ENCODE data around the gene OR4C45.

OR4C45 gene

GRCh38 chr11:50070389-50070788 is 37.7 kb downstream of the OR4C45 start:
- no peak overlapping the region for H3K27ac ChIP-seq
- no peak overlapping the region for H3K4me3 ChIP-seq (ENCODE audit: low read depth, low read length)
- H3K9me3 ChIP-seq (ENCODE audit: severe bottlenecking), result no peaks in the 10 kb centered on the region
- H3K27me3 ChIP-seq (ENCODE audit: insufficient read depth, low read depth, severe bottlenecking), result peaks cover 11% of the 10 kb centered on the region
- H3K36me3 ChIP-seq, result no peaks in the 10 kb centered on the region
- no peak for TF ChIP-seq CTCF (IDR thresholded peaks at IDR 0.05; ENCODE audit: low read depth, low read length)
- no peak for DNase-seq

- no peak overlapping the region for H3K4me3 ChIP-seq (ENCODE audit: low read depth, low read length)
- no peak for DNase-seq
- H3K9me3 ChIP-seq (ENCODE audit: severe bottlenecking), result no peaks in the 10 kb centered on the region
- no peaks in the 10 kb centered on the region for H3K36me3 ChIP-seq
- H3K27me3 ChIP-seq (ENCODE audit: insufficient read depth, low read depth, severe bottlenecking), result peaks cover 11% of the 10 kb centered on the region
- no peak for TF ChIP-seq CTCF (IDR thresholded peaks at IDR 0.05; ENCODE audit: low read depth, low read length)
- H3K27ac ChIP-seq, result no peak overlapping the region
These were observed 39.0 kb downstream of the OR4C45 start for GRCh38 chr11:50071584-50072225.

- peak; percentile 52 for TF ChIP-seq CTCF (IDR thresholded peaks at IDR 0.05; ENCODE audit: low read depth, low read length)
- Histone ChIP-seq H3K27me3 (ENCODE audit: insufficient read depth, low read depth, severe bottlenecking) (peaks cover 11% of the 10 kb centered on the region), H3K4me3 (ENCODE audit: low read depth, low read length) (no peak overlapping the region), H3K36me3 (no peaks in the 10 kb centered on the region), H3K9me3 (ENCODE audit: severe bottlenecking) (no peaks in the 10 kb centered on the region), H3K27ac (no peak overlapping the region)
- DNase-seq, result peak; percentile 40
These were observed 39.8 kb downstream of the OR4C45 start for GRCh38 chr11:50072226-50073112.

GRCh38 chr11:50073113-50074105 is 40.7 kb downstream of the OR4C45 start:
- Histone ChIP-seq H3K9me3 (ENCODE audit: severe bottlenecking) (no peaks in the 10 kb centered on the region), H3K27me3 (ENCODE audit: insufficient read depth, low read depth, severe bottlenecking) (peaks cover 11% of the 10 kb centered on the region), H3K4me3 (ENCODE audit: low read depth, low read length) (no peak overlapping the region), H3K36me3 (no peaks in the 10 kb centered on the region), H3K27ac (no peak overlapping the region)
- no peak for DNase-seq
- no peak for TF ChIP-seq CTCF (IDR thresholded peaks at IDR 0.05; ENCODE audit: low read depth, low read length)

- Histone ChIP-seq H3K27me3 (ENCODE audit: insufficient read depth, low read depth, severe bottlenecking) (peaks cover 11% of the 10 kb centered on the region), H3K27ac (no peak overlapping the region), H3K36me3 (no peaks in the 10 kb centered on the region), H3K9me3 (ENCODE audit: severe bottlenecking) (no peaks in the 10 kb centered on the region), H3K4me3 (ENCODE audit: low read depth, low read length) (no peak overlapping the region)
- no peak for DNase-seq
- TF ChIP-seq CTCF (IDR thresholded peaks at IDR 0.05; ENCODE audit: low read depth, low read length), result no peak
These were observed 41.5 kb downstream of the OR4C45 start for GRCh38 chr11:50074161-50074560.

Data from WERI-Rb-1 (cell line).